Measurements from ENCODE around the gene NPTX1.

The NPTX1 gene

GRCh38 chr17:80503921-80504320, 27.5 kb upstream of the NPTX1 start:
- no peak for DNase-seq (ENCODE audit: low read depth in 2 of 2)

GRCh38 chr17:80503031-80503430, 26.6 kb upstream of the NPTX1 start:
- no peak for DNase-seq (ENCODE audit: low read depth in 2 of 2)

- no peak for DNase-seq (ENCODE audit: low read depth in 2 of 2)
Measured at GRCh38 chr17:80502578-80502877, 26.1 kb upstream of the NPTX1 start.

- no peak for DNase-seq (ENCODE audit: low read depth in 2 of 2)
Measured at GRCh38 chr17:80501741-80502577, 25.6 kb upstream of the NPTX1 start.

- no peak for DNase-seq (ENCODE audit: low read depth in 2 of 2)
Measured at GRCh38 chr17:80499961-80500665, 23.7 kb upstream of the NPTX1 start.

- no peak for DNase-seq (ENCODE audit: low read depth in 2 of 2)
Measured at GRCh38 chr17:80499560-80499959, 23.2 kb upstream of the NPTX1 start.

GRCh38 chr17:80498920-80499410, 22.6 kb upstream of the NPTX1 start:
- no peak for DNase-seq (ENCODE audit: low read depth in 2 of 2)

GRCh38 chr17:80498242-80498919, 22.0 kb upstream of the NPTX1 start:
- DNase-seq (ENCODE audit: low read depth in 2 of 2): no peak

GRCh38 chr17:80497726-80498241, 21.4 kb upstream of the NPTX1 start:
- no peak for DNase-seq (ENCODE audit: low read depth in 2 of 2)

GRCh38 chr17:80494547-80494946, 18.1 kb upstream of the NPTX1 start:
- DNase-seq (ENCODE audit: low read depth in 2 of 2): no peak

- no peak for DNase-seq (ENCODE audit: low read depth in 2 of 2)
Measured at GRCh38 chr17:80492343-80493136, 16.1 kb upstream of the NPTX1 start.

GRCh38 chr17:80491478-80492342, 15.3 kb upstream of the NPTX1 start:
- no peak for DNase-seq (ENCODE audit: low read depth in 2 of 2)

- no peak for DNase-seq (ENCODE audit: low read depth in 2 of 2)
Measured at GRCh38 chr17:80487511-80487910, 11.1 kb upstream of the NPTX1 start.

GRCh38 chr17:80486692-80487091, 10.3 kb upstream of the NPTX1 start:
- no peak for DNase-seq (ENCODE audit: low read depth in 2 of 2)

- no peak for DNase-seq (ENCODE audit: low read depth in 2 of 2)
Measured at GRCh38 chr17:80485846-80486245, 9.4 kb upstream of the NPTX1 start.

GRCh38 chr17:80482555-80483308, 6.3 kb upstream of the NPTX1 start:
- no peak for DNase-seq (ENCODE audit: low read depth in 2 of 2)

- no peak for DNase-seq (ENCODE audit: low read depth in 2 of 2)
Measured at GRCh38 chr17:80482058-80482318, 5.6 kb upstream of the NPTX1 start.

- DNase-seq (ENCODE audit: low read depth in 2 of 2): no peak
Measured at GRCh38 chr17:80481284-80482057, 5.1 kb upstream of the NPTX1 start.

GRCh38 chr17:80480248-80480647, 3.8 kb upstream of the NPTX1 start:
- DNase-seq (ENCODE audit: low read depth in 2 of 2): no peak

GRCh38 chr17:80479246-80479566, 2.8 kb upstream of the NPTX1 start:
- no peak for DNase-seq (ENCODE audit: low read depth in 2 of 2)

All from stimulated activated CD4-positive, alpha-beta T cell treated with anti-CD3 and anti-CD28 coated beads, Interleukin-15, amount 100 ng/mL, for 48 hours (primary cell).